ENCODE data around the gene ZNF329.
A peak's percentile ranks its signal among the peaks of the same experiment; 100 is the strongest.

ZNF329 gene

DNA sequence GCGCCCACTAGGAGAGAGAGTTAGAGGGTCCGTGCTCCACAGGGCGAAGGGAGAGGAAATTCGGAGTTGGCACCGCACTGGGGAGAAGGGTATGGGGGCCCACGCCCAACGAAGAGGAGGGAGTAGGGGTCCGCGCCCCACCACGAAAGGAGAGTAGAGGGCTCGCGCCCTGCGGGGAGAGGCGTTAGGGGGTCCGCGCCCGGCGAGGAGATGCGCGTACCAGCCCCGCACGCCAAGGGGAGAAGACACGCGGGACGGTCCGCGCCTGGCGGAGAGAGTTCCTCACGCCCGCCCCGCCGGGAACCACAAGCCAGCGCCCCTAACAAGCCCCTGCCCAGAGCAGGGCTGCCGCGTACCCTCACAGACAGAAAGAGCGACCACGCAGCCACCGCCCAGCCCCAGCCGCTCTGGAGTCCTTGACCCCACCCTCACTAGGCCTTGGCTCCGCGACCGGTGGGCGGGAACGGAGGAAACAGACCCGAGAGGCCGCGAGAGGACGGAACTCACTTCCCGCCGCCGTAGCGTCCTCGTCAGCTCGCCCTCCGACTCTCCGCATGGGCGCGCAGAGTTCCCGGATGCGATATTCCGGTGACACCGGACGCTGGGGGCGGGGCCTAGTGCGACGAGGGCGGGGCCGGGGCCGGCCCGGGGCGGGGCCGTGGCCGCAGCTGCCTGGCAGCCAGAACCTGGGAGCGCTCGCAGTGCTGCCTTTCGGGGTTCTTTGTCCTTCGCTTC is 32.6 kb downstream of the ZNF329 start:
- peak; percentile 45 to 82 for DNase-seq

DNA sequence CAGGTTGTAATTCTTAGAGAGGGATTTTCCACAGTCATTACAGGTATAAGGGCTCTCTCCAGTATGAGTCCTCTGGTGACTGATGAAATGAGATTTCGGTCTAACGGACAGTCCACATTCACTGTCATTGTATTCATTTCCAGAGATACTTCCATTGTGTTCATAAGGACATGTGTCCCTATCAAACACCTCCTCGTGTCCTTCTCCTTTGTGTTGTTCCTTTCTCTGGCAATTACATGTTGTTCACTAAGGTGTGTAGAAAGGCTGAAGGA is 42.1 kb downstream of the ZNF329 start:
- DNase-seq: no peak

DNA sequence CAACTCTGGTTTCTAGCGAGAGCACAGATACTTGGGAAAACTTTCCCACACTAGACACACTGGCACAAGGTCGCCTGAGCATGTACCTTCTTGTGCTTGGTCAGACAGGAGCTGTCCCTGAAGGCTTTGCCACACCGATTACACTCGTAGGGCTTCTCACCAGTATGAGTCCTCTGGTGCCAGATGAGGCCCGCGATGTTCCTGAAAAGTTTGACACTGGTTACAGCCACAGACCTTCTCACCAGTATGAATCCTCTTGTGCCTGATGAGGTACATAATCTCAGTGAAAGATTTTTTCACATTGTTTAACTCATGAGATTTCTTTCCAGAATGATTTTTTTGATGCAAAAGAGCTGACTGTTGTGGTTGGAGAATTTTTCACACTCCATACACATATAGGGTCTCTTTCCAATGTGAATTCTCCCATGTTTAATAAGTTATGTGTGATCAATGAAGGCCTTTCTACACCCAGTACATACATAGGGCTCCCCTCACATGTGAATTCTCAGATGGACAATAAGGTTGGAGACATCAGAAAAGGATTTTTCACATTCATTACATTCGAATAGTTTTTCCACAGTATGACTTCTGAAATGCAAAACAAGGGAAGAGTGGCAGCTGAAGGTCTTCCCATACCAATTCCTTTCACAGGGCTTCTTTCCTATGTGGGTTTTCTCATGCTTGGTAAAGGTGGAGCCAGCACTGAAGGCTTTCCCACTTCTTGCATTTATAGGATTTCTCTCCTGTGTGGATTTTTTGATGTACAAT is 42.6 kb downstream of the ZNF329 start:
- no peak for DNase-seq

DNA sequence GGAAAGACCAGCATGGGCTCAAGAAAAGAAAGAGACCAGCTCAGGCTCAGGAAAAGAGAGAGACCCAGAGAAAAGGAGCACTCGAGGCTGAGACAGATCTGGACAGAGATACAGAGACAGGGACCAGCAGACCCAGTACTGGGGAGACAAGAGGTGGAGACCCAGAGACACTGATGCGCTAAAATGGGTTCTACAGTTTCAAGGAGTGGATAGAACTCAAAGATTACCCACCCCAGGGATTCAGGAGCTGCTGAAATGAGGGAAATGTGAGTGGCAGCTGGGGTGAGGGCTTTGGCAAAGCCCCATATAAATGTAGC is 51.9 kb downstream of the ZNF329 start:
- DNase-seq: no peak

DNA sequence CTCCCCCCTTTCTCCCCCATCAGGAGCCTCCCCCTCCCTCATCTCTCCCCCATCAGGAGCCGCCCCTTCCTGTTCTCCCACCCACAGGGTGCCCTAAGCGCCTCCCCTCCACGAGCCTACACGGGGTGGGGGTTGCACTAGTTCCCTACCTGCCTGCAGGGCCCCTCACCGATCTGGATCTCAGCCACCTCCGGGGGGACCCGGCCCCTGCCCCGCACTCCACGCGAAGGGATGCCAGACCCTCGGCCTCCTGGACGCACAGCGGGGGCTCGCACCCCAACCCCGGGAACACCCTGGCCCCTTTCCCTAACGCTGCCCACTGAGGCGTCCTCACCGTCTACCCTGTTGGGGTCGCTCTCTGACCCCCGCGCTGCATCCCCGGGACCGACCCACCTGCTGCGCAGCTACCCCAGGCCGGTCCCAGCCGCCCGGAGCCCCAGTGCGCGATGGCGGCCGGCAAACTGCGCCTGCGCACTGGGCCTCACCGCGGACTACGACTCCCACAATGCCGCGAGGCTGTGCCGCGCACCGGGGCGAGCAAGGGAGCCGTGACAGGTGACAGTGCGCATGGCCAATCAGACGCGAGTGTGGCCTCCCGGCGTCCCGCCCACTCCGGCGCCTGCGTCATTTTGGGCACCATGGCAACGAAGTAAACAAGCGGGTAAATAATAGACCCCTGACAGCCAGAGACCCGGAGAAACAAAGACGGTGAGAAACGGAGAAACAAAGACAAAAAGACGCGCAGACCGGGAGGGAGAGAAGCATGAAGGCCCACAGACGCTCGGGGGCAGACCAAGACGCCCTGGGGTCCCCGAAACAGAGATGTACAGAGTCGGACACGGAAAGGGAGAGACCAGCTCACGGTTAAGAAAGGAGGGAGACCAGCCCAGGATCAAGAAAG is 52.6 kb downstream of the ZNF329 start, which contains the start of gene ZSCAN18:
Gene ZSCAN18, minus strand, starts transcription at position 451 of the 901 bp plus-strand sequence. CDS start 7,964 bp downstream, outside the sequence.
- DNase-seq: peak; percentile 97 to 100

DNA sequence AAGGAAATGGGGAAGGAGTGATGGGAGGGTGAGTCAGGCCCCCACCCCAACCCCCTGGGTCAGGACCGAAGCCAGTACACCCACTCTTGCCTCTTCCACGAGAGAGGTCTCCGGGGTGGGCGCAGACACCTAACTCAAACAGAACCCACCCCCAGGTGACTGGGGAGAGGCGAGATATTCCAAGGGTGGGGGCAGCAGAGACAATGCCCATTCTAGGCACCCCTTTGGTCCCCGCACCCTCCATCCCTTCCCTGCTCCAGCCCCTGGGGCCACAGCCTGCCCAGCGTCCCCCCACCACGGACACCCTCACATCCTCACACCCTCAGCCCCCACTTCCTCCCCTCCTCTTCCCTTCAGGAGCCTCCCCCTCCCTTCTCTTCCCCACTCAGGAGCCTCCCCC is 53.2 kb downstream of the ZNF329 start:
- no peak for DNase-seq

DNA sequence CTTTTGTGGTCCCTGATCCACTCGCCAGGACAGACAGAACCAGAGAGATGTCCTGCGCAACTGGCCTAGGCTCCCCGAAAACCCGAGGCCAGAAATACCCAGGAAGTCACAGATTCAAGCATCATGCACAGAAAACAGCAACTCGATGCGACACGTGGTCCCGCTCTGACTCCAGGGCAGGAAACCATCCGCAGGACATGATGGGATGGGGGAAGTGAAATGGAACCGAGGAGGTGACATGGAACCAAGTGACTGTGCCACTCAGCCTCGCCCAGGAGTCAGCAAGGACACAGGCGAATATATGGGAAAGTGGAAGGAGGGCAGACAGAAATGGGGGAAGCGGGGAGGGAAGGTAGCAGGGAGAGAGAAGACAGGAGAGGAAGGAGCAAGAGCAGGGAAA is 53.7 kb downstream of the ZNF329 start:
- no peak for DNase-seq

DNA sequence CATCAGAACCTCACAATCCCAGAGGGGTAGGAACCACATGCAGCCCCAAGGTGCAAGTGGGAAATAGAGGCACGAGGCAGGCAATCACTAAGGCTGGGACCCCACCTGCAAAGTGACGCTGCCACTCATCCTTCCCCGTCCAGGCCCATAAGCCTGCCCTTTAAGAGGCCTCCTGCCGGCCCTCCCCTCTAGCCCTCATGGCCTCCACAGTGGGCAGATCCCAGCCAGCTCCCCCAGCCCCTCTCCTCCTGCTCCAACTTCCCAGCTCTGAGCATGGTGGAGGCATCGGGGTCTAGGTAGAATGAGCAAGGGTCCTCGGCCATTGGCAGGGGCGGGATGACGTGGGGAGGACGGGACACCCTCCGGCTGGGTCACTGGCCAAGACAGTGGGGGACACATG is 55.3 kb downstream of the ZNF329 start:
- DNase-seq: no peak

DNA sequence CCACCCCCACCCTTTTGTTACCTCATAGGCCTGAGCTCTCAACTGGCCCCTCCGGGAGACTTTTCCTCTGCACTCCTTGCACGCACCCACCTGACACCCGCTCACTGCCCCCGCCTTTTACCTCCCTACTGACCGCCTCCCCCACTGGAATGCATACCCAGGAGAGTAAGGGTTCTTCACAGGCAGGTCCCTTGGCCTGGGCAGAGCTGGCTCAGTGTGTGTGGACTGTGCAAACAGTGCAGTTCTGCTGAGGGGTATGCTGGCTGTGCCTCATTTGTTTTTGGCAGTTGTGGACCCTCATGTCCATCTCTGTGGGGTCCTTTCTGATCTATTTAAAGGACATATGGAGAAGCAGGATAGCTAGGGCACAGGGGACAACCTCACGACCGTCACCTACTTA is 57.5 kb downstream of the ZNF329 start:
- no peak for DNase-seq

DNA sequence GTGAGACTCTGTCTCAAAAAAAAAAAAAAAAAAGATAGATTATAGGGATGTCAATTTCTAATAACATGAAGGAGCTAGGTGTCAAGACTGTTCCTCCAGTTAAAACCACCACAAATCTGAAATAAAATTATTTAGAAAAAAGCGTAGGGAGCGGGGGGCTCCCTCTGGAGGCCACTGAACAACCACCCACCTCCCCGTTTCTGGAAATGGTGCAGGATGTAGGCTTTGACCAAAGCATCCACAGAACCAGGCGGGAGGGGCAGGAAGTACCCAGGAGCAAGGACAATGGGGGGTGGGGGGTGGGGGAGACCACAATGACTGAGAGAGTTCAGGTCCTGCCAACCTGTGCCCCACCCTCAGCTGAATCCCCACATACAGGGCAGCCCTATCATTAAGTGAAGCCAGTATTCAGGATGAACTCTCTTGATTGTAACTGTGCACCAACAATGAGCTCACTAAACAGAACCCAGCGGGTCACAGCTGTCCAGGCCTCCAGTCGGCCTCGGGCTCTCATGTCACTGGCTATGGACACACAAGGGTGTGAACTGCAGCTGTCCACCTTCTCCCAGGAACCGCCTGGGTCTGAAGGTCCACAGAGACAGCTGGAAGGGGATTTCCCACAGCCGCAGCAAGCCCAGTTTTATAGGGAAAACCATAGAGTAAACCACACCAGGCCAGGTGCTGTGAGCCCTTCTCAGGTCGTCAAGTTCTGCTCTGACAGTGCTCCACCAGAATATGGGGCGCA is 59.2 kb downstream of the ZNF329 start:
- no peak for DNase-seq

DNA sequence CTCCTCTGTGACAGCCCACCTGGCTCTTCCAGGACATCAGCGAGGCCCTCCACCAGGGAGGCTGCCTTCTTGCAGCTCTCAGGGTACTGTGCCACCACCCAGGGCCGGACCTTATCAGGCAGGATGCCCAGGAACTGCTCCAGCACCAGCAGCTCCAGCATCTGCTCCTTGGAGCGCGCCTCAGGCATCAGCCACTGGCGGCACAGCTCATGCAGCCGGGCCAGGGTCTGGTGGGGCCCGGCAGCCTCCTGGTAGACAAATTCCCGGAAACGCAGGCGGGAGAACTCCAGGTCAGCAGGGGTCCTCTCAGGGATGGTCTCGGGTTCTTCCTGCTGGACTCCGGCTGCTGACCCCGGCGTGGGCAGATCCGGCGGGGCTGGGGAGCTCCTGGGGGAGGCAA is 60.7 kb downstream of the ZNF329 start:
- DNase-seq: no peak

DNA sequence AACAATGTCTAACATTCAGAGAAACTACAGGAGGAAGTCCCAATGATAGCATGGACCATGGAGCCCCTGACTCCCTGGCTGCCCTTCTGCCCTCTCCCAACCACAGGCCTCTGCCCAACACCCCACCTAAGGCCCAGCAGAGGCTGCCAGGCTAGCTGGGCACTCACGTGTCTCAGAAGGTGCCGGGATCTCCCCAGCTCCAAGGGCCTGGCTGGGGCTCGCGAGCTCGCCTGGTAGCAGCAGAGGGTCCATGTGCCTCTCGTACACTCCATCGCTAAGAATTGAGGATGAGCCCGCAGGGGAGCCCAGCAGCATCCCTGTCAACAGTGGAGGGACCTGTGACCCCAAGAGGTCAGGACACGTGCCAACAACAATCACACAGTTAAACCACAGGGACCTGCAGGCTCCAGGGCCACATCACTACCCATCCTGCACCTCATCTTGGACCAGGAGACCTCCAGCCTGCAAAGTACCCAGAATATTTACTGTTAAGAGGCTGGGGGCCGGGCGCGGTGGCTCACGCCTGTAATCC is 62.0 kb downstream of the ZNF329 start:
- no peak for DNase-seq

DNA sequence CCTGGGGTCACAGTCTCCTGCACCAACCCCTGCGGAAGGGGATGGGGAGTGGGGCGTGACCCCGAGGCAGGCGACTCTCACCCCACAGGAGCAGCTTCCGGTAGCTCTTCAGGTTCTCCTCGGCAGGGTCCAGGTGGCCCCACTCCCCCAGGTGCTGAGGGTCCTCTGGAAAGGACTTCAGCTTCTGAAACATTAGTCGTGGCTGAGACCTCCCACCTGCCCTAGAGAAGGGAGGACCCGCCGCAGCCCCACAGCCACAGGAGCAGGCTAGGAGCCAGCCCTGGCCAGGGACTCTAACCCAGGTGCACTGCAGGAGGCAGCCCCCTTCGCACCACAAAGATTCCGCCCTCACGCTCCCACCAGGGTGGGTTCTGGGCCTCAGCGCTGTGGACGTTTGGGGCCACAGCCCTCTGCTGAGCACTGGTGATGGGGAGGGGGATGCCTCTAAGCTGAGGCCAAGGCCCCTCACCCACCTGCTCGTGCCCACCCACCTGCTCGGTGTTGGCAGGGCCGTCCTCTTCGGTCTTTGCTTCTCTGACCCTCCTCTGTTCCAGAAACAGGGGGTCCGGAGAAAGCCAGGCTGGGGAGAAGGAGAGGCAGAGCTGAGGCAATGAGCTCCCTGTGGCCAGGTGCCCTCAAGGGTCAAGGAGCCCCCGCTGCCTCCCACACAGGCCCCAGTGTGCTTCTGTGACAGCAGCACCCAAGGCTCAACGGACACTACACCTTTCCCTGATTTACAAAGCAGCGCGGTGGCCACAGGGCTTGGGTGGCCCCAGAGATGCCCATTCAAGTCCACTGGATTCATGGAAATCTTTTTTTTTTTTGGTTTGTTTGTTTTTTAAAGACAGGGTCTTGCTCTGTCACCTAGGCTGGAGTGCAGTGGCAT is 63.5 kb downstream of the ZNF329 start:
- no peak for DNase-seq

DNA sequence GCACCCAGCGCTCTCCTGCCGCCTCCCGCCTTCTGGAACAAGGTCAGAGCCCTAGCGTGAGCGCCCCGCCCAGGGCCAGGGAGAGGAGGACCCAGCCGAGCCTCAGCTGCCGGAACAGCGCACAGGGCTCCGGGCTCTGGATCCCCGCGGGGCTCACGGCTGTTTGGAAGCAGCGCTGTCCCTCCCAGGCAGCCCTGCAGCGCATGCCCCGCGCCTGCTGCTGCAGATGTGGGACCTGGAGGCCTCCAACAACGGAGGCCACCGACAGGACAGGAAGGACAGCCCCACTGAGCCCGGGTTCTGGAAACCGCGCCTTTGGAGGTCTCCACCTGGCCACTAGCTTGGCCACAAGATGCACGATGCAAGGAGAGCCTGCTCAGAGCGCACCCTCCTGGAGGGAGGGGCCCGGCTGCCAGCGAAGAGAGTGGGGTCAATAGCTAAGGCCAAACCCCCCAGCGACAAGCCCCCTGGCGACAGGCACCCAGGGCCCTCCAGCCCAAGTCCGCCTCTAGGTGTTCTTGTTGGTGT is 65.2 kb downstream of the ZNF329 start:
- DNase-seq: no peak

DNA sequence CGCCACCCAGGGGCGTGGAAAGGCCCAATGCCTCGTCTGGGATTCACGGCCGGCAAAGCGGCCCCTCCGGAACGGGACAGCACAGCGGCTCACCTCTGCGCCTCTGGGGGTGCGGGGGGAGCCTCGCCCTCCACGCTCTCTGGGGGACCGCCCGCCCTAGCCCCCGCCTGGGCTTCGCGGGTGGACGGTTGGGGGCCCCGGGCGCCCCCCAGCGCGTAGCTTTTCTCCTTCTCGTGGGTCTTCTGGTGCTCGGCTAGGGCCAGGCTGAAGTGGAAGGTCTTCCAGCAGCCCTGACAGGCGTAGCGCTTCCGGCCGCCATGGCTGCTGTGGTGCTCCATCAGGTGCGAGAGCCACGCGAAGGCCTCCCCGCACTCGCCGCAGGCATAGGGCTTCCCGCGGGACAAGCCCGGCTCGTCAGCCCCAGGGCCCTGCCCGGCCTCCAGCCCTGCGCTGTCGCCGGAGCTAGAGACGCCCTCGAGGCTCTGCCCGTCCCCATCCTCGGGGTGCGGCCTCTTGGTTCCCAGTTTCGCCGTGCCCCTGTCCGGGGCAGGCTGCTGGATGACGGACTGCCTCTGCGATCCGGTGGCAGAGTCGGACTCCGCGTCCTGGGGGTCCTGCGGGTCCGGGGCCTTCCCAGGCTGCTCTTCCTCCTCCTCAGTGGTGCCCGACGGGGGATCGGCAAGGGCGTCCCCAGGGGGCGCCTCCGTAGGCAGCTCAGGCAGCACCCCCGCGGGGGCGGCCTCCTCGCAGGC is 65.8 kb downstream of the ZNF329 start:
- no peak for DNase-seq

DNA sequence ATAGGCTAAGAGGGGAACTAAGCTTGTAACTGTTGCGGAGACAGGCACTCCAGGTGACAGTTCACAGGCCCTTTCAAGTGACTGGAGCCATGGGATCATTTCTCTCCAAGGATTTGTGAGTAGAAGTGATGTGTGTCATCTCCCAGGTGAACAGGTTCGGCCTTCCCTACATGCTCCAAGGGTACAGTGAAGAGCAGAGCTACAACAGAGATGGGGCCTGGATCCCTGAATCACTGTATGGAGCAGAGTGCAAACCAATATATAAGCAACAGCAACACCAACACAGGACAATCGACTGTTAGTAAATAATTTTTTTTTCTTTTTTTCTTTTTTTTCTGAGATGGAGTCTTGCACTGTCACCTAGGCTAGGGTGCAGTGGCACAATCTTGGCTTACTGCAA is 67.6 kb downstream of the ZNF329 start:
- no peak for DNase-seq

DNA sequence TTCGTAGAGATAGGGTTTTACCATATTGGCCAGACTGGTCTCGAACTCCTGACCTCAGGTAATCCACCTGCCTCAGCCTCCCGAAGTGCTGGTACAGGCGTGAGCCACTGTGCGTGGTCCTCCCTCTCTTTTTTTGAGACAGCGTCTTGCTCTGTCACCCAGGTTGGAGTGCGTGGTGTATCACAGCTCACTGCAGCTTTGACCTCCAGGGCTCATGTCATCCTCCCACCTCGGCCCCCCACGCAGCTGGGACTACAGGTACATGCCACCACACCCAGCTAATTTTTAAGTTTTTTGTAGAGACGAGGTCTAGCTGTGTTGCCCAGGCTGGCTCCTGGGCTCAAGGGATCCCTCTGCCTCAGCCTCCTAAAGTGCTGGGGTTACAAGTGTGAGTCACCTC is 70.8 kb downstream of the ZNF329 start:
- DNase-seq: no peak

Data from NCI-H1930 (cell line).